ENCODE data around the gene MAPK14. TPM values are rescaled to one million over a fixed set of nuclear protein-coding genes. Genes with fewer than 3 reads are reported as not detected.
"Not testable (repeated sequence)": the region's sequence is repeated elsewhere in the genome, so short reads cannot be mapped to it uniquely, and the experiment has no call there.

Gene MAPK14
- total RNA-seq, 1 donor from 2014 or later: 29.3 TPM

GRCh38 chr6:36032261-36032660 lies 4.7 kb downstream of the MAPK14 start:
- ATAC-seq (ENCODE audit: poor library complexity) (no peak), DNase-seq (no peak)
- intact Hi-C loops (cut with DNase I): no loop called here

- not testable (repeated sequence) for ATAC-seq (ENCODE audit: poor library complexity)
Observed at GRCh38 chr6:36033144-36033543, 5.5 kb downstream of the MAPK14 start.

GRCh38 chr6:36033935-36034334 lies 6.3 kb downstream of the MAPK14 start:
- ATAC-seq (ENCODE audit: poor library complexity) (no peak), DNase-seq (no peak)
- intact Hi-C loops (cut with DNase I): no loop called here

More at GRCh38 chr6:36033144-36033543, 5.5 kb downstream of the MAPK14 start:
- DNase-seq; intact Hi-C loops (cut with DNase I): not testable (repeated sequence)

GRCh38 chr6:36034441-36034840 lies 6.8 kb downstream of the MAPK14 start:
- no peak for DNase-seq
- intact Hi-C loops (cut with DNase I): no loop called here
- no peak for ATAC-seq (ENCODE audit: poor library complexity)

- ATAC-seq (ENCODE audit: poor library complexity) (no peak), DNase-seq (no peak)
- intact Hi-C loops (cut with DNase I): no loop called here
Observed at GRCh38 chr6:36035225-36035624, 7.6 kb downstream of the MAPK14 start.

- ATAC-seq (ENCODE audit: poor library complexity) (peak; percentile 67), DNase-seq (no peak)
- intact Hi-C loops (cut with DNase I): no loop called here
Observed at GRCh38 chr6:36038120-36038876, 10.7 kb downstream of the MAPK14 start.

- no peak for ATAC-seq (ENCODE audit: poor library complexity)
- intact Hi-C loops (cut with DNase I): no loop called here
- no peak for DNase-seq
Observed at GRCh38 chr6:36039112-36039511, 11.5 kb downstream of the MAPK14 start.

GRCh38 chr6:36040958-36041357 lies 13.3 kb downstream of the MAPK14 start:
- ATAC-seq (ENCODE audit: poor library complexity) (no peak), DNase-seq (no peak)
- intact Hi-C loops (cut with DNase I): no loop called here

GRCh38 chr6:36042618-36043260 lies 15.1 kb downstream of the MAPK14 start:
- intact Hi-C loops (cut with DNase I): no loop called here
- no peak for ATAC-seq (ENCODE audit: poor library complexity)
- DNase-seq: no peak

- intact Hi-C loops (cut with DNase I): no loop called here
- DNase-seq (no peak), ATAC-seq (ENCODE audit: poor library complexity) (no peak)
Observed at GRCh38 chr6:36049582-36049981, 22.0 kb downstream of the MAPK14 start.

GRCh38 chr6:36050305-36050704 lies 22.7 kb downstream of the MAPK14 start:
- intact Hi-C loops (cut with DNase I): no loop called here
- no peak for ATAC-seq (ENCODE audit: poor library complexity)
- no peak for DNase-seq

- intact Hi-C loops (cut with DNase I): no loop called here
- ATAC-seq (ENCODE audit: poor library complexity): peak; percentile 32
- no peak for DNase-seq
Observed at GRCh38 chr6:36050947-36051710, 23.5 kb downstream of the MAPK14 start.

GRCh38 chr6:36052097-36052496 lies 24.5 kb downstream of the MAPK14 start:
- ATAC-seq (ENCODE audit: poor library complexity) (peak; percentile 57), DNase-seq (no peak)
- intact Hi-C loops (cut with DNase I): no loop called here

GRCh38 chr6:36053878-36054277 lies 26.3 kb downstream of the MAPK14 start:
- ATAC-seq (ENCODE audit: poor library complexity): no peak
- no peak for DNase-seq
- intact Hi-C loops (cut with DNase I): no loop called here

GRCh38 chr6:36054415-36054814 lies 26.8 kb downstream of the MAPK14 start:
- ATAC-seq (ENCODE audit: poor library complexity): no peak
- intact Hi-C loops (cut with DNase I): no loop called here
- no peak for DNase-seq

- ATAC-seq (ENCODE audit: poor library complexity) (no peak), DNase-seq (no peak)
- intact Hi-C loops (cut with DNase I): no loop called here
Observed at GRCh38 chr6:36054956-36055355, 27.3 kb downstream of the MAPK14 start.

- DNase-seq: no peak
- intact Hi-C loops (cut with DNase I): no loop called here
- ATAC-seq (ENCODE audit: poor library complexity): no peak
Observed at GRCh38 chr6:36056178-36056577, 28.6 kb downstream of the MAPK14 start.

- intact Hi-C loops (cut with DNase I): no loop called here
- ATAC-seq (ENCODE audit: poor library complexity): no peak
Observed at GRCh38 chr6:36061236-36061635, 33.6 kb downstream of the MAPK14 start.

GRCh38 chr6:36062247-36062646 lies 34.6 kb downstream of the MAPK14 start:
- DNase-seq: no peak

More at GRCh38 chr6:36061236-36061635, 33.6 kb downstream of the MAPK14 start:
- DNase-seq: no peak

More at GRCh38 chr6:36062247-36062646, 34.6 kb downstream of the MAPK14 start:
- intact Hi-C loops (cut with DNase I): no loop called here
- no peak for ATAC-seq (ENCODE audit: poor library complexity)
